HG03565 (cell line): ENCODE data around the gene NNAT.
"Not testable (repeated sequence)": the region's sequence is repeated elsewhere in the genome, so short reads cannot be mapped to it uniquely, and the experiment has no call there.

ENCODE experiments used
- ATAC-seq: cut with Tn5 transposase; IDR thresholded peaks from one replicate; pipeline ENCODE4 v1.9.1; 2021; ENCODE audit warnings: mild to moderate bottlenecking, moderate library complexity; ENCODE audit not compliant: unreplicated experiment

NNAT gene

GRCh38 chr20:37521061-37521771, at the start of gene NNAT:
NNAT (plus strand) TSS chr20:37521250; CDS start chr20:37521332, 82 bp downstream.
- no peak for ATAC-seq

GRCh38 chr20:37471741-37472235, 49.3 kb upstream of the NNAT start:
- ATAC-seq: no peak

GRCh38 chr20:37472435-37472834, 48.6 kb upstream of the NNAT start:
- ATAC-seq: not testable (repeated sequence)

GRCh38 chr20:37473249-37474000, 47.6 kb upstream of the NNAT start:
- no peak for ATAC-seq

GRCh38 chr20:37474386-37474785, 46.7 kb upstream of the NNAT start:
- ATAC-seq: no peak

- no peak for ATAC-seq
These were observed 45.8 kb upstream of the NNAT start for GRCh38 chr20:37475252-37475651.

- ATAC-seq: no peak
These were observed 44.0 kb upstream of the NNAT start for GRCh38 chr20:37477041-37477440.

- ATAC-seq: no peak
These were observed 41.8 kb upstream of the NNAT start for GRCh38 chr20:37479266-37479665.

- ATAC-seq: no peak
These were observed 40.9 kb upstream of the NNAT start for GRCh38 chr20:37479925-37480691.

GRCh38 chr20:37480919-37481318, 40.1 kb upstream of the NNAT start:
- ATAC-seq: no peak

GRCh38 chr20:37481610-37482009, 39.4 kb upstream of the NNAT start:
- no peak for ATAC-seq

GRCh38 chr20:37484331-37484730, 36.7 kb upstream of the NNAT start:
- ATAC-seq: no peak

- ATAC-seq: not testable (repeated sequence)
These were observed 34.8 kb upstream of the NNAT start for GRCh38 chr20:37486209-37486608.

- no peak for ATAC-seq
These were observed 30.2 kb upstream of the NNAT start for GRCh38 chr20:37490663-37491350.

GRCh38 chr20:37492096-37492625, 28.9 kb upstream of the NNAT start:
- ATAC-seq: no peak

GRCh38 chr20:37492945-37493344, 28.1 kb upstream of the NNAT start:
- no peak for ATAC-seq

- ATAC-seq: no peak
These were observed 26.7 kb upstream of the NNAT start for GRCh38 chr20:37494301-37494700.

GRCh38 chr20:37494796-37495195, 26.3 kb upstream of the NNAT start:
- ATAC-seq: no peak

- no peak for ATAC-seq
These were observed 22.9 kb upstream of the NNAT start for GRCh38 chr20:37498066-37498665.

GRCh38 chr20:37500311-37500710, 20.7 kb upstream of the NNAT start:
- ATAC-seq: no peak
